Left ventricle myocardium superior (tissue), 1 donor: ENCODE results near the gene AFDN. TPM values are rescaled to one million over a fixed set of nuclear protein-coding genes. Genes with fewer than 3 reads are reported as not detected.

Experiments
- ATAC-seq: fragments of 200-7000 bp; cut with Tn5 transposase; one replicate; pipeline ENCODE4 v1.9.1; 2020; ENCODE audit warnings: mild to moderate bottlenecking, moderate library complexity
- DNase-seq: peaks from one replicate; pipeline ENCODE4 v3.0.0-alpha.2; 2020
- intact Hi-C: fragments of 100-400 bp; cut with micrococcal nuclease; formaldehyde crosslinking; loops from one replicate; pipeline ENCODE4 v1.11.0; 2022
- total RNA-seq: library from RNA; stranded (reverse); fragmentation: NEBNext Ultra II Directional; extraction: Animal tissue kit (Norgen Biotek cat#: 25700); gene quantifications from one replicate; pipeline ENCODE4 v1.2.1, GENCODE V29; 2021
- donor health status: DM: no; HTN: yes; CAD: no; lungs with severe emphysema.

Gene AFDN
- total RNA-seq, 1 donor from 2014 or later, result 52.6 TPM

DNA sequence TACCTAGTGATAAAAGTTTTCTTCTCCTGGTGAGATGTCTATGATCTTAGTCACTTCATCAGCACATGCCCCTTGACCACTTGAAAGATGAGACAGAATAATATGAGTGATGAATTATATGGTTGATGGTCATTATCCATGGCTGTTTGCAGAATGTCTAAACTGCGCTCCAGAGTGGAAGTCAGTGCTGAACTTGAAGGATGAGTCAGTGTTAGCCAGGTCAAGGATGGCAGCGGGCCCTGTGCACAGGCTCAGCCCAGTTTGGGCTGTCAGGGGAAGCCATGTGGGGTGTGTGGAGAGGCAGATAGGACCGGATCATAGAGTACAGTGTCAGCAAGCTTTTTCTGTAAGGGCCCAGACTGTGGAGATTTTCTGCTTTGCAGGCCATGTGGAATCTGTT lies 103.6 kb downstream of the AFDN start:
- intact Hi-C loops, result no loop called here
- ATAC-seq (peak; percentile 59), DNase-seq (no peak)

DNA sequence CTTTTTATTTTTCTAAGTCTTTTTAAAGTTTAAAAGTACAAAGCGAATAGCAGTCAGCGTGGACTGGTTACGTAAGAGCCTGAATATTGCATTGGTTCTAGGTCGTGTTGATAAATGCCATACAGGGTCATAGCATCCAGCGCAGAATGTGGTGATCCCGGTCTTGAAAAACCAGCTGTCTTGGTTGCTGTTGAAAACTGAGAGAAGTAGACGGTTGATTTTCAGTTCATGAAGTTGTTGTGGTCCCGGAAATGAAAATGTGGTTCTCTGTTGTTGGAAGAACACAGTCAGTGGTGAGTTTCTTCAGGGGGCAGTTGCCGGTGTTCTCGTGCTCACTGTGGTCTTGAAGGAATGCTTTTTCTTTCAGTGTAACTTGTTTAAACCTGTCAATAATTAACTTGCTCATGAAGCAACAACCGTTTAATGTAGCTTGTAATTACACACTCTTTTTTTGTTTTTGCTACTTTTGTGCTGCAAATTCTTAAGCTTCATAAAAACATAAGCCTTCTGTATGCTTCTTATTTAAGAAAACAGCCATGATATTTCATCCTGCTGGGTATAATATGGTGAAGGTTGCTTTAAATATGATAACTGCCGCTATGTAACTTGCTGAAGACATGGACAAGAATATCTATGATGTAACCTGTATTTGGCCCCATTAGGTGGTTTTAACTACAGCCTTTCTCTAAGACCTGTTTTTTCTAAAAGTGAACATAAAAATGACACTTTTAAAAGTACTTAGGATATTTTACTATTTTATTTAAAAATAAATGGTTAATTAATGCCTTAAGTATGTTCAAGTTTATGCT lies 106.0 kb downstream of the AFDN start:
- intact Hi-C loops, result no loop called here
- ATAC-seq (no peak), DNase-seq (no peak)

DNA sequence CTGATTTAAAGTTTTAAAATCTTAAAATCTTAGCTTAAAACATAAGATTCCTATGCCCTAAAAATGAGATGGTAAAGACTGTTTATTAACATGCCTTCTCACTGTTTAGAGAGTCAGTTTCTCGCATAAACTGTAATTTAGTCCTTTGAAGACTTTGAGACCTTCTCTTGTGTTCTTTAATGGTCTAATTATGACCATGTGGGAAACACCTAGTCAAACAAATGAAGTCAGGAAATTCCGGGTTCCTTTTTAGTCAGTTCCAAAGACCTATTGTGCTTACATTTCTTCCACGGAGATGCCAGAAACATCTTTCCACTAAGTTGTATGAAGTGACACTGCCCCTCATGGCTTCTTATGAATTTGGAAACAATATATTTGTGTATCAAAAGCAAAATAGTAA lies 106.6 kb downstream of the AFDN start:
- ATAC-seq (no peak), DNase-seq (no peak)
- intact Hi-C loops, result no loop called here

DNA sequence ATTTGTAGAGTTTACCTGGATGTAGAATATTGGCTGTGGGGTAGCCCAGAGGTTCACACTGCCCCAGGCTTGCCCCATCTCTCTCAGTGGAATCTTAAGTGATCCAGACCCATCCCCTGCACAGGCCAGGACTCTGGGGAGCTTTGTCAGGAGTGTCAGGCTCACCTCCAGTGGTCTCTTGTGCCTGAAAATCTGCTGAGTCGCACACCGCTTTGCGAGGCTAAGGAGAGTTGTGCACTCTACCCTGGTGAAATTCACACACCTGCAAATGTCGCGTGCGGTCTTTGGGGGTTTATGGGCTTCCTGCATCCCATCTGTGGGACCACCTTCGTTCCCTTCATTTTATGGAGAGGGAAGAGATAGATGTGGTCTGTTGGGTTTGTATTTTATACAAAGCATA lies 107.1 kb downstream of the AFDN start:
- ATAC-seq (peak; percentile 25), DNase-seq (no peak)
- intact Hi-C loops, result no loop called here

DNA sequence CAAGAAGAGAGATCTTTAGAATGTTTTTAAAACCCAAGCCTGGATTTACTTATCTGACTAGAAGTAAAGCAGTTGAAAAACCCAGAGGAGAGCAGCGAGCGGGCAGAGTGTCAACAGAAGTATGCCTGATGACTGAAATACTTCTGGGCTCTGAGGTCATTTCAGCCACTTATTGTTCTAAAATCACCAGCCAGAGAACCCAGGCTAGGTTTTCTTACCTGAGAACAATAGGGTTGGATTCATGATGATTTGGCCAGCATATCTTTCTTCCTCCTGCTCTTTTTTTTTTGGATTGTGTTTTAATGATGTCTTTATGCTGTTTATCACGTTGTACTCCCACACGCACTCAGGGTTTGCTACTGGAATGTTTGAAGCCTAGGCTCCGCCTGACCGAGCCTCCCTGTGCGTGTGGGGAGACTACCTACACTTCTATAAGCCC lies 107.7 kb downstream of the AFDN start:
- ATAC-seq (peak; percentile 65), DNase-seq (no peak)
- intact Hi-C loops, result no loop called here

DNA sequence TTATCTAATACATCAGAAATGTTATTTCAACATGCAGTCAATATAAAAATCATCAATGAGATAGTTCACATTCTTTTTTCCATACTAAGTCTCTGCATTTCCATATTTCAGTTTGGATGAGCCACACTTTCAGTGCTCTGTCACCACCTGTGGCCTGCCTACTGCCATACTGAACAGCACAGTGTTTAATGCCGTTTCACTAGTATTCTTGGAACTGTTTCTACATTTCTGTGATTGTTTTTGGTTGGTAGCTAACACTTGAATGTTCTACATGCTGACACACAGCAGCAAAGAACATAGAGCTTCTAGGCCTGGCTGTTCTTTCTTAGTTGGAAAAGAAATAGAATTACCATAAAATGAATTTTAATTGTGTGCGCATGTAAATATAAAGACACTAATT lies 109.3 kb downstream of the AFDN start:
- ATAC-seq, result no peak
- no peak for DNase-seq
- intact Hi-C loops, result no loop called here

DNA sequence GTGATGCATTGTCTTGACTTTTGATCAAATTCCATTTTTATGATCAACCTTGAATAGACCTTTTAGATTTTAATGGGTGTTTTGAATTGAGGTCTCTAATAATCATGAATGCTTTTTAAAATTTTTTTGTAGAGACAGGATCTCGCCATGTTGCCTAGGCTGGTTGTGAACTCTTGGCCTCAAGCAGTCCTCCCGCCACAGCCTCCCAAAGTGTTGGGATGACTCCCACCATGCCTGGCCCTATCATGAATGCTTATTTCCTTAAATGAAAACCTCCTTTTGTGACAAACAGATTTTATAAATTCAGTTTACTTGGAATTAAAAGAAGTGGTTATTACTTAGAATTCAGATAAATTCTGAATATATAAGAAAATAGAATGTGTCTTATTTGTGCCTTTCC lies 110.6 kb downstream of the AFDN start:
- intact Hi-C loops, result no loop called here
- ATAC-seq, result no peak
- no peak for DNase-seq

DNA sequence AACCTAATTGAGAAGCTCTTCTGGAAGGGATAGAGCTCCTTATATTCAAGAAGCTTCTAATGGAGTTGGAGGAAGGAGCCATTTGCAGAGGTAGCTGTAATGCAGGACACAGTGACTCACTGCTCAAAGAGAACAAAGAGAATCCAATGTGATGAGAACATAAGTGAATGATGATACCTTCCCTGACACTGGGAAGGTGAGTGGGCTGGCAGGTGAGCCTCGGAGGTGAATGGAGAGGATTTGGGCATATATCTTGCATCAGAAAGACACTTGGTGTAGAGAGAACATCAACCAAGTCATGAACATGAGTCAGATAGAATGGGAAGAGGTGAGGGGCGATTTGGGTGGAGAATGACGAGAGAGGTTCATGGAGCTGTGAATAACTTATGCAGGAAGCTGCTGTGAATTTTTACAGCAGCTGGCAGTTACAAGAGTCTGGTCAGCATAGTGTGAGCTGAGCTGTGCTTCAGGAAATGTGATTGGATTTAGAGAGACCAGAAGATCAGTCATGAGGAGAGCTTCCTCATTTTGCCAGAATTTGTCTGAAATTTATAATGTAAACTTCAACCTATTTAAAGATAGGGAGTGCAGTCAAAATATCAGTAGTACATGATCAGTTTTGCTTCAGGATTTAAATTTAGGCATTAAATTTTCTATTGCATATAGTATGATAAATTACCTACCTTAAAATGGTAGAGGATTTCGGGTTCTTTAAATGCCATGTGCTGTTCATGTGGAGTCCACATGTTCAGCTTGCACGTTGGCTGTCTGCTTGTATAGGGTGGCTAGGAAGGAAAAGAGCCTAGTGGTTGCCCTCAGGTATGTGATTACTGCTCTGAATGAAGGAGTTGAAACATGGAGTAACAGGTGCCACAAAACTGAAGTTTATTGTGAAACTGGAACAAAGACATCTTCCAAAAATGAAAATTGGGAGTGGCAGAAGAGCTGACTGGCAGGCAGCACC lies 111.5 kb downstream of the AFDN start:
- no peak for ATAC-seq
- intact Hi-C loops, result no loop called here
- DNase-seq, result no peak

DNA sequence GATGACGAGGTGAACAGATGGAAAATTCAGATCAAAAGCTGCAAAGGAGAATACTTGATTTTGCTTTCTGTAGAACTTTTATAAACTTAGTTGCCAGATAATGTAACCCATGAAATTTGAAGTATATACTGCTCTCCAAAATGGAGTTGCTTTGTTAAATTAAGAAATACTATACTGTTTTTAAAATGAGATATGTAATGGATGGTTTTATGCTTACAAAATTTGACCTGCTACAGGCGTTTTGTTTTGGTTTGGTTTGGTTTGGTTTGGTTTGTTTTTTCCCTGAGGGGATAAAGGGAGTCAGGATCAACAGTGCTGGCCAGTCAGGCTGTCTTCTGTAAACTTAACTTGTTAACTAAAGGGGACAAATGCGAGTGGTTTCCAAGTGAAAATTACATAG lies 115.1 kb downstream of the AFDN start:
- intact Hi-C loops, result no loop called here
- ATAC-seq, result no peak
- DNase-seq, result no peak

DNA sequence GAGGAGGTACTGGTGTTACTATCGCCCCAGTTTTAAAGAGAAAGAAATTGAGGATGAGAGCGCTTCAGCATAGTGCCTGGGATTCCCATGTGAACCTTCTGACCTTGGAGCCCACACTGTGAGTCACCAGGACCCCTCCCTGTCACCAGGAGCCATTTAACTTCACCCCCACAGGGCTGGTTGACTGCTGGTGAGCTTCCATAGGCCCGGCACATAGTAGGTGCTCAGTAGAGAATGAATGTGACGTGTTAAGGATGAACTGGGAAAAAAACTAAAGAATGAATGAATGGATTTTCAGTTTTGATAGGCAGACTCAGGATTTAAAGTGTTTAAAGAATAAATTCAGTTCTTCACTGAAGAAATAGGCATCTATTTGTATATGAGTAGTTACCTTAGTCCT lies 117.4 kb downstream of the AFDN start:
- ATAC-seq (no peak), DNase-seq (no peak)
- intact Hi-C loops, result no loop called here

DNA sequence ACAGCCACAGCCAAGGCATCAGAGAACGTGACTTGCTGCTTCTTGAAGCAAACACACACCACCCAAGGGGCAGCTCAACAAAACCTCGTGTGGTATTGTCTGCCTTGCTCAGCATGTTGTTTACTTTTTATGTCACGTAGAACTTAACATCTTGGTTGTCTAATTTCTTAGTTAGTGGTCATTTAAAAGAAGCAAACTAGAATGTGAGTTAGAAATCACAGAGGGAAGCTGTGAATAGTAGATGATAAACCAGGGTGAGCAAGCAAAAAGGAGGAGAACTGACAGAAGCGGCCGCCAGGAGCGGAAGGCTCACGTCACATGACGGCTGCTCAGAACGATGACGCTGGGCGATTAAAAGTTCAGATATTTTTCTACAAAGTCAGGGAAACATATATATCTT lies 119.3 kb downstream of the AFDN start:
- DNase-seq (no peak), ATAC-seq (no peak)
- intact Hi-C loops, result no loop called here

DNA sequence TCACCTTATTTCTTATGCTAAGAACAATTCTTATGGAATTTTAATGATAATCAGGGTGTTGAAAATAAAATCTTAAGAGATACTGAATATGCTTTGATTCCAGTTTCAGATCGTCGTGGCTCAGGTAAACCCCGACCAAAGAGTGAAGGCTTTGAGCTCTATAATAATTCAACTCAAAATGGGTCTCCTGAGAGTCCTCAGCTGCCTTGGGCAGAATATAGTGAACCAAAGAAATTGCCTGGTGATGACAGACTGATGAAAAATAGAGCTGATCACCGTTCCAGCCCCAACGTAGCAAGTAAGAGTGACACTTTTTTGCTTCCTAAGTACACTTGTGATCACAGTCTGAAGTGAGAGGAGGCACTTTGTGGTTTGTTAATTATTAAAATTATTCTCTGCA lies 119.9 kb downstream of the AFDN start:
- DNase-seq (no peak), ATAC-seq (no peak)
- intact Hi-C loops, result no loop called here

DNA sequence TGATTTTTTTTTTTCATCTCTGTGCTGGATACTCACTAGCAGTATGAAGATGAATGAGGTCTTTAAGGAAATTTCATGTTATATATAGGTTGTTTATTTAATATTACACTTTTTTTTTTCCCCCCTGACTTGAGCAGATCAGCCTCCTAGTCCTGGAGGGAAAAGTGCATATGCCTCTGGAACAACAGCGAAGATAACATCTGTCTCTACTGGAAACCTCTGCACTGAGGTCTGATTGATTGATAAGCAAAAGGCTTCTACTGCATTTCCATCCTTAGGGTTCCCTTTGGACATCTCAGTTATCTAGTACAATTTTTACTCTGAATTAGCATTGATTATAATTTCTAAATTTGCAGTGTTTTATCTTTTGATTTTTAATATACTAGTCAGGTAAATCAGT lies 121.0 kb downstream of the AFDN start:
- intact Hi-C loops, result no loop called here
- no peak for DNase-seq
- no peak for ATAC-seq

DNA sequence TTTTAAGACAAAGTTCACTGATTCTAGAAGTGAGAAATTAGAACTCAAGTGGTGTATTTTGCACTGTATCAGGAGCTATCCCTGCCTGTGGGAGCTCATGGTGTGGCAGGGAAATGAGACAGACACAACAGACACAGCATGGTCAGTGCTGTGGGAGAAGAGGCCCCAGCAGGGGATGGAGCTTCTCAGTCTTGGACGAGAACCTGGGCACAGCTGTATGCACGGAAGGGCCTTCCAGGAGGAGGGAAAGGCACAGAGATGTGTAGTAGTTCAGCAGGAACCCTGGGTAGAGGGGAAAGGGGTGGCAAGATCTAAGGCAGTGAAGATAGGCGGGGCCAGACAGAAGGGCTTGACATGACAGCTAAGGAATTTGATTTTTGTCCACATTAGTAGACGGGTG lies 122.0 kb downstream of the AFDN start:
- intact Hi-C loops, result no loop called here
- no peak for DNase-seq
- ATAC-seq, result no peak

DNA sequence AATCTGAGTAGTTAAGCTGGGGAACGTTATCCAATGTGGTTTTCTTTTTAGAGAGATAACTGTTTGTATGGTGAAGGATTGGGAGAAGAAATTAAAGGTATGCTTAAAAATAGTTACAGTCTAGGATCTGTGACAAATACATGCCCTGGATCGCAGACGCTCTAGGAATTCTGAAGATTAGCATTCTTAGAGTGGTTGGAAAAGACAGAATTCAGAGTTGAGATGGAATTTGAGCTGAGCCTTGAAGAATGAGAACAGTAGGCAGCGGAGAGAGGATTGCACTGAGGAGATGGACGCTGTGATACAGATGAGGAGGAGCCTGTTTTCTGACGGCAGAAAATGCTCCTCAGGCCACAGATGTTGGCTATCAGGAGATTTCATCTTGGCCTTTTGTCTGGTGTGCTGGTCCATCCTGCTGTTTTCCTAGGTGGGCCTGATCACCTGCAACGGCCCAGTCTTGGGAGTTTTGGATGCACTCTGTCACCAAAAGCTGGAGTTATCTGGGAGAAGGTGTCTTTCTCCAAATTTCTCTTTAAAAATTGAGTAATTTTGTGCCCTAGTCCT lies 122.5 kb downstream of the AFDN start:
- intact Hi-C loops, result no loop called here
- ATAC-seq (no peak), DNase-seq (no peak)

DNA sequence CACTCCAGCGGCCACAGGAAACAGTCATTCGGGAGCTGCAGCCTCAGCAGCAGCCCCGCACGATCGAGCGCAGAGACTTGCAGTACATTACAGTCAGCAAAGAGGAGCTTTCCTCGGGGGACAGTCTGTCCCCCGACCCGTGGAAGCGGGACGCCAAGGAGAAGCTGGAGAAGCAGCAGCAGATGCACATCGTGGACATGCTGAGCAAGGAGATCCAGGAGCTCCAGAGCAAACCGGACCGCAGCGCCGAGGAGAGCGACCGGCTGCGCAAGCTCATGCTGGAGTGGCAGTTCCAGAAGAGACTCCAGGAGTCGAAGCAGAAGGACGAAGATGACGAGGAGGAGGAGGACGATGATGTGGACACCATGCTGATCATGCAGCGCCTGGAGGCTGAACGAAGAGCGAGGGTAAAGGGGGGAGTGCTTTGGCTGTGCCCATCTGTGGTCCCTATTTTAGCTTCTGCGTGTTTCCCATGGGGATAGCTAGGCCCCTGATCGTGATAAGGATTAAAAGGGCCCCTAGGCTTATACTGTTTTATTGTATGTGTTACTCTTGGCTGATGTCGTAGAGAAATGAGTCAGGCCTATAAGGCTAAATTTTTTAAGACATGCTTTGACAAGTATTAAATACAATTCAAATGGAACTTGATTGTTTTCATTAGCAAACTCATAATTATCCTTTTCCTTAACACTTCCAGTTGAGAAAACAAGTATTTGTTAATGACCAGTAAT lies 125.2 kb downstream of the AFDN start:
- ATAC-seq (no peak), DNase-seq (no peak)
- intact Hi-C loops, result no loop called here

DNA sequence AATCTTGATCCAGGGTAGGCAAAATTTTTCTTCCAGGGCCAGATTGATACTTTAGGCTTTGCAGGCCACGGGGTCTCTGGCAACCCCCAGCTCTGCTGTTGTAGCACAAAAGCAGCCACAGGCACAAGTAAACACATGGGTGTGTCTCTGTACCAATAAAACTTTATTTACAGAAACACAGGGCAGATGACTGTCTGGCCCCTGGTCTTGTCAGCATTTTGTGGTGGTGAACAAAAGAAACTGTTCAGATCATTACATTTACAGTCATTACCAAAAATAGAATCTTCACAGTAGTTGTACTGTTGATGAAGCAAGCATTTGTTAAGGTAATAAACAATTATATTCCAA lies 125.8 kb downstream of the AFDN start:
- DNase-seq (no peak), ATAC-seq (no peak)
- intact Hi-C loops, result no loop called here

DNA sequence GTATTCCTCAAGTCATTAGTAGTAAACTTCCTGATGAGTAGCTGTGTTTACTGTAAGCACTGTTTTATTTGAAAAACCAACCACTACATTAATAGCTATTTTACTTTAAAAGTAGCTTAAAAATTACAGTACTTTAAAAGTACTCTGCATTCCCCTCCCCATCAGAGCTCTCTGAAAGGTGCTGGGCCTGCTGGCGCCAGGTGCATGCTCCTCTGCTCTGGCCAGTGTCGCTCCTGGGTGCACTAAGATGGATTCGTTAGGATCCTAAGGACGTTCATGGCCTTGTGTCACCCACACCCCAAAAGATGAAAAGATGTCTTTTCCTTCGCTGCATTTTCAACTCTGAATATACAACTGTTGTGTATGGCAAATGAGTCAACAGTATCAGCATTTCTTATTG lies 126.8 kb downstream of the AFDN start:
- no peak for DNase-seq
- intact Hi-C loops, result no loop called here
- no peak for ATAC-seq

DNA sequence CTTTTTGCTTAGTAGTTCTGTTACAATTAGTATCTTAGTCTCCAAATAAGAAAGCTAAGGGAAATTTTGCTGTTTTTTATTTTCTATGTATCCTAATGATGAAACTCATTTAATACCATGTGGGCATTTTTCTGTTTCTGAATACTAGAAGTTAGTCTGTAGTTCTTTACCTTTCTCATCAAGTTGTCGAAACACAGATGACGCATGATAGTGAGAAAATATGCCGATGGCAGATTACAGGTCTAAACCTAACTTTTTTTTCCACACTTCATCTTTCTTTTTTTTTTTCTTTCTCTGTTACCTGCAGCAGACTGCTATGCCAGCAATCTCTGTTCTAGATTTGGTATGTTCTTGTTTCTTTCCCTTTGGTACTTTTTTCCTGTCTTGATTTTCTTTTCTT lies 127.4 kb downstream of the AFDN start:
- DNase-seq, result no peak
- intact Hi-C loops, result no loop called here
- ATAC-seq, result no peak

DNA sequence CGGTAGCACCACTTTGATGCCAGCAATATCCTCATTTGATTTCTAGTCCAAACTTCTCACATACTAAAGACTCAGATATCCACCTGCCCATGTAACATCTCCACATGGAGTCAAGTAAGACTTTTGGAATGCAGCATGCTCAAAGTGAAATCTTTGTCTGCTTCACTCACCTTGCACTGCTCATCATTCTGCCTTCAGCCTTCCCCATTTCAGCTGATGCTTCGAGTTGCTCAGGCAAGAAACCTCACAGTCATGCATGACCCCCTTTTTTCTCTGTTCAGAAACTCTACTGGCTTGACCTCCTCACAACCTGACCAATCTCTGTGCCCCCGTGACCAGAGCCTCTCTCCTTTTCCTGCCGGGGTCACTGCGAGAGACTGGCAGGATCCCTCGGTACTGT lies 129.8 kb downstream of the AFDN start:
- DNase-seq (no peak), ATAC-seq (peak; percentile 18)
- intact Hi-C loops, result no loop called here
